ENCODE results near the gene CLTA.

CLTA gene

DNA sequence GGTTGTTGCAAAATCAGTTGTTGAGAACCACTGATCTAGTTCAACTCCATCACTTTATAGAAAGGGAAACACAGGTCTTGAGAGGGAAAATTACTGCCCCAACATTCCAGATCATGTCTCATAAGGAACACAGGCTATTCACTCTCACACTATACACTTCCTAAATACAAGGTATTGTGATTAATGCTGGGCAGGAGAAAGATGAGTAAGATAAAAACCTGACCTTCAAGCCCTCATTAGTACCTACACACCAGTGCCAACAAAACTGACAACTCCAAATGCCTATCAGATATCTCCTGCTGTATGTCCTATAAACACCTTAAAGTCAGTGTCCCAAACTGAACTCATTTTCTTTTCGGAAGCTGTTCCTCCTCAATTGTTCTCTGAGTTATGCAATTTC lies 59.4 kb downstream of the CLTA start:
- DNase-seq: no peak

DNA sequence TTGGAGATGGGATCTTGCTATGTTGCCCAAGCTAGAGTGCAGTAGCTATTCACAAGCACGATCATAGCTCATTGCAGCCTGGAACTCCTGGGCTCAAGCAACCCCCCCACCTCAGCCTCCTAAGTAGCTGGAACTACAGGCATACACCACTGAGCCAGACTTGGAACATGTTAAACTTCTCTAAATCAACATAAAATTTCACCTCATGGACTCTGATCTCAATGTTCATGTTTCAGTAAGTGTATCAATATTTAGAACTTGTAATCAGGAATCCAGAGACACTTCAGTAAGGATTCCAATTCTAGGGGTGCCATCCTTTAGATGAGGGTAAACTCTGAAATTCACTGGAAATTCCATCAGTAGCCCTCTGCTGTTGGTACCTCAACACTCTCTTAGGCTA lies 60.7 kb downstream of the CLTA start:
- no peak for DNase-seq

DNA sequence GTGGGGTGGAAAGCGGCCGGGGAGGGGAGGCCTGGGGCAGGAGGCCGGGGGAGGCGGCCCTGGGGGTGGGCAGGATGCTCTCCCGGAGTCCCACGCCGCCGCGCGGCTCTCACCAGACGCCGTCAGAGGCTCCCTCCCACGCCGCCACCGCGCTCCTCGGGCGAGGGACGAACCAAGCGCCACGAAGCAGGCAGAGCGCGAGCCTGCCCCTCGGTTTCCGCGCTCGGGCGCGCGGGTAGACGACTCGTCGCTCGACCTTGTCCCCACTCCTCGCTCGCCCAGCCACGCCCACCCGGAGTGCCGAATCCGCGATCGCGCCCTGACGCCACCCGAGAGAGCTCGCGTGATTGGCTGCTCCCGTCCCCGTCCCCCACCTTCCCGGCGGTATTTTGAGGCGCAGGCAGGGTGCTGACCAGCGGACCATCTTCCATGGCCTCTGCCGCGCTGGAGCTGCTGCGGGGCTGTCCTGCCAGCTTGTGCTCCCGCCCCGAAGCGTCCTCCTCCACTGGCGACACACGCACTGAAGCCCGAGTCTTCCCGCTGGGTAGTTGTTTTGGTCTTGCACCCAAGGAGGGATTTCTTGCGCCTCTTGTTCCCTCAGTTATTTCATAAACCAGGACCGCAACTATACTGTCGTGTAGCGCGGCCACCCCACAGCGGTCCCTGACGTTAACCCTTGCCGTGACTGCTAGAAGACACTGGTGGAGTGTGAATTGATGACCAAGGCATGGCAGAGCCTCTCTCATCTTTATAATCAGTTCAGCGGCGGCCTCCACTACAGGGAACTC lies 67.7 kb downstream of the CLTA start, which contains the start of gene GNE:
TSS of gene GNE (minus strand) at position 241 of the 788 bp plus-strand sequence. CDS start 9,093 bp downstream, outside the sequence.
- peak; percentile 99 for DNase-seq

DNA sequence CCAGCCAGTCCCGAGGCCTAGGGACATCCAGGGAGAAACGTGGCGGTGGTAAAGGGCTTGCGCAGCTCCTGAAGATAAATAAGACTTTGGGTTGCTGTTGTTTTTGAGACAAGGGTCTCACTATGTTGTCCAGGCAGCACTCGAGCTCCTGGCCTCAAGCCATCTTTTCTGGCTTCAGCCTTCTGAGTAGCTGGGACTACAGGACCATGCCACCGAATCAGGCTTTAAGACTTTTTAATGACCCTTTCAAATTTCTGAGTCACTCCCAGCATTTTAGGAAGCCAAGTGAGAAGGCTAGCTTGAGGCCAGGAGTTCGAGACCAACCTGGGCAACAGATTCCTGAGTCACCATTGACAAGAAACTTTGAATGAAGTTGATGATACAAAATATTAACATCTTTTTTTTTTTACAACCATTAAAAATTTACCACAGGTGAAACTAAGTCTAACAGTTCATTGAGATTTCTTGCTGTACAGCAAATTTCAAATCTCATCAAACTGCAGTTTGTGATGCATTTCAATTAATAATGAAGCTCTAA lies 68.3 kb downstream of the CLTA start:
- no peak for DNase-seq
